NCI-H82 (cell line): Measurements from ENCODE around the gene CNP.
"Not testable (repeated sequence)": the region's sequence is repeated elsewhere in the genome, so short reads cannot be mapped to it uniquely, and the experiment has no call there.

Experiments
- DNase-seq: peaks from one replicate; lab custom pipeline; 2025; lab: John Stamatoyannopoulos, UW

Gene CNP

DNA sequence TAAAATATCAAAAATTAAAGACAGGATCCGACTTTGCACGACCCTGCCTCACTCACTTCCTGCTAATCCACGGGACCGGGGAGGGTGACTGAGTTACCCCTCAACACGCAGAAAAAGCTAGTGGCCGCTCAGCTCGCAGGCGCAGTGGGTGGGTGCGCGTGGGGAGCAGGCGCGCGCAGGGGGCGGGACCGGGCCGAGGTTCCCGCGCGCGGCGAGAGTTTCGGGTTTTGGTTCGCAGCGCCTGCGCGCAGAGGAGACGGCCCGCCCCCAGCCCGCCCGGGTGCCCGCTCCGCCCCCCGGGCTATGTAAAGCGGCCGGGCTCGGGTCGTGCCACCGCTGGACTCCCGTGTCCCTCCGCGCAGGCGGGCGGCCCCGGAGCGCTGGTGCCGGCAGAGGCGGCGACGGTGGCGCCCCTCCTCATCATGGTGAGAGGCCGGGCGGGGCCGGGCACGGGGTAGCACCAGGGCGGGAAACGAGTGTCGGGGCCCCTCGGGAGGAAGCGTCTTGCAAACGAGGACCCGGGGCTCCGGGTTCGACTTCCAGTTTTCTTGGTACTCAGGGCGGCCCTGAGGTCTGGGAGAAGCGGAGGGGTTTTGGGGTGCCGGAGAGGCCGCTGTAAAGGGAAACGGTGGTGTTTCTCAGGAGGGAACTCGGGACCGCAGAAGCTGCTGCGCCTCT is at the start of gene CNP:
CNP (plus strand) TSS at position 333 of the 678 bp plus-strand sequence; CDS start at position 423, 90 bp downstream.
- DNase-seq: peak; percentile 93

DNA sequence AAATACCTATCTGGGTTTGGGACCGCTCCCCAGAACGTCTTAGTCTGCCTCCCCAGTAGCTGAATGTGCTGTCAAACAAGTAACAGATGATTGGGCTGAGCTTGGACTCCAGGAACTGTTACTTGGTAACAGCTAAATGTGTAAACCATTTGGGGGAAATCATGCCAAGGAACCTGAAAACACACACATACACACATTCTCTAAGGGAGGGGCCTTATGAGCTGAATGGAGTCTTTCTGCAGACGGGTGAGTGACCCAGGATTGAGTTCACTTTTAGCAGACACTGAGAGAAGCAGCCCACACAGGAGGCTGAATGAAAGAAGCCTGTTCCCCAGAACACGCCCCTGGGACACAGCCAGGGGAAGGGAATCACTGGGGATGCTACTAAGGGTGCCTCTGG is 49.4 kb upstream of the CNP start:
- DNase-seq: no peak

DNA sequence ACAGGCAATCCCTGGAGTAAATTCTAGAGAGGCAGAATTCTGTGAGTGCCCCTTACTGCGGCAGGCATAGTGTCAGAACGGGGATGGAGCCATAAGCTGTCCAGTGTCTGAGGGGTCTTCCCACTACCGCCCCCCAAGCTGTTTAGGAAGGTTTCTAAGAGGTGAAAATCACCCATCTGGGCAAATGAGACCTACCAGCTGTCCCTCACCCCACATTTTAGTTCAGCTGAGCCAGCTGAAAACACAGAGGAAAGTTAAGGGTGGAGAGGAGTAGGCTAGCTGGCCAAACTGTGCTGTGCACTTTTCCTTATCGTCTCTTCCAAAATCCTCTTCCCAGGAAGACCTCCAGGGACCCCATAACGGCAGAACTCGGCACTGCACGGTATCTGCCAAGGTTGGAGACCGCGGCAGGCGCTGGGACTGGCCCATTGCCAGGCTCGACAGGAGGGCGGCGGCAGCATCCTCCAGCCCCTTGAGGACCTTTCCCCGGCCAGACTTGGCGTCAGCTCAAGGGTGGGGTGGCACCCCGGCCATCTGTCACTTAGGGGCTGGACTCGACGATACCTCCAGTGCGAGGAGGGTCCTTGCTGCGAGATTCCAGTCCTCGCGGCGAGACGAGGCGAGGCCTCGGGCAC is 48.8 kb upstream of the CNP start:
- peak; percentile 93 for DNase-seq

DNA sequence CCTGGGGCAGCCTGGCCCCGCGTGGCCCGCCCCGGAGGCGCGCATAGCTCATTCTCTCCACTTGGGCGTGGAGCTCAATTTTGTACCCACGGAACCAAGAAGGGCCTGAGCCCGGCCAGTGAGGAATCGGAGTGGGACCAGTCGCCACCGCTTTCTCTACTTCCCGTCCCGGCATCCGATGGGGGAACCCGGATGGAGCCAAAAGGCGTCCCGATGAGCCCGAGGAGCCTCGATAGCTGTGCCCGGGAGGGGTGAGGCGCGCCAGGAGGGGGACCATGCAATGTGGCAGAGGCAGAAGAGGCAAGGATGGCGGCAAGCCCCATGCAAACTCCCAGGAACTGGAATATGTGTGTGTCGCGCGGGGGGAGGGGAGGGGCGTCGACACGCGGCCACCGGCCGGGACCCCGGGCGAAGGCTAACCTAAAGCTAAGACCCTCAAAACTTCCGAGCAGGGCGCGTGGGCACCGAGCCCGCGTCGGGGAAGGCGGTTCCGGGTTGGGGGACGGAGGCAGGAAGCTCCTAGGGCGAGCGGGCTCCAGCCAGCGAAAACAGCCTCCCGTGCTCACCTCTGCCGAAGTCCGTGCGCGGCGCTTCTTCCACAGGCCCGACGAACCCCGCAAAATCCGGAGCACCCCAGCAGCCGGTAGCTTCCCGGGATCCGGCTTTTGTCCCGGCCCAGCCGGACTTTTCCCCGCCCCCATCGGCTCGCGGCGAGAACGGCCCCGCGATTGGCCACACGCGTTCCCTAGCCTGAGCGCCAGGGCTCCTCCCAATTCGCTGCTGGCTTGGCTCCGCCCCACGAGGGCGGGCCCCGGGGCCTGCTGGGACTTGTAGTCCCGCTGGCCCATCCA is 48.1 kb upstream of the CNP start, which contains the start of gene ACLY:
ACLY (minus strand) TSS at position 638 of the 851 bp plus-strand sequence. CDS start 5,078 bp downstream, outside the sequence.
- peak; percentile 73 for DNase-seq

DNA sequence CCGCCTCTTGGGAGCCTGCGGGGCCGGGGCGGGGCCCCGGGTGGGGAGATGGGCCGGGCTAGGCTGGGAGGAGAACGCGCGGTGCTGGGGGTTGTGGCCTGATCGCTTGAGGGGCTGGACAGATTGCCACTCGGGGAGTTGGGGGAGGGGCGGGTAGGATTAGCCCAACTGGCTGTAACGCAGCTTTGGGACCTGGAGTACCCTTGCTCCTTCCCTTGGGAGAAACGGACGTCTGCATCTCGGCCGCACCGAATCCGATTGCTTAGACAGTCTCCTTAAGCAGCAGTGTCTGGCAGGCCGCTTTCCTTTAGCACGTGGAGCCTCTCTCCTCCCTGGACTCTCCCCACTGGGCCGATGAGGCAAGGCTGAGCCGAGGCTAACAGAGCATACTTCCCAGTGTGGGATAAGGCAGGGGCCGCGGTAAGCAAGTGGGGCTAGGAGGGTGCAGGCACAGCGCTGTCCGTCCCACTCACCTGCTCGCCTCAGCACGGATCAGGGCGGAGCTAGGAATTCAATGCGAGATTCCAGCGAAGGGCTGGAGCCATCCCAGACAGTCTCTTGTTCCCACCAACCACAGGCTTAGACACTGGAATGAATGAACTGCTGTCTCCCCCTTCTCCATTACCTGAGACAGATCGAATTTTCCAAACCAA is 47.3 kb upstream of the CNP start:
- DNase-seq: peak; percentile 100

DNA sequence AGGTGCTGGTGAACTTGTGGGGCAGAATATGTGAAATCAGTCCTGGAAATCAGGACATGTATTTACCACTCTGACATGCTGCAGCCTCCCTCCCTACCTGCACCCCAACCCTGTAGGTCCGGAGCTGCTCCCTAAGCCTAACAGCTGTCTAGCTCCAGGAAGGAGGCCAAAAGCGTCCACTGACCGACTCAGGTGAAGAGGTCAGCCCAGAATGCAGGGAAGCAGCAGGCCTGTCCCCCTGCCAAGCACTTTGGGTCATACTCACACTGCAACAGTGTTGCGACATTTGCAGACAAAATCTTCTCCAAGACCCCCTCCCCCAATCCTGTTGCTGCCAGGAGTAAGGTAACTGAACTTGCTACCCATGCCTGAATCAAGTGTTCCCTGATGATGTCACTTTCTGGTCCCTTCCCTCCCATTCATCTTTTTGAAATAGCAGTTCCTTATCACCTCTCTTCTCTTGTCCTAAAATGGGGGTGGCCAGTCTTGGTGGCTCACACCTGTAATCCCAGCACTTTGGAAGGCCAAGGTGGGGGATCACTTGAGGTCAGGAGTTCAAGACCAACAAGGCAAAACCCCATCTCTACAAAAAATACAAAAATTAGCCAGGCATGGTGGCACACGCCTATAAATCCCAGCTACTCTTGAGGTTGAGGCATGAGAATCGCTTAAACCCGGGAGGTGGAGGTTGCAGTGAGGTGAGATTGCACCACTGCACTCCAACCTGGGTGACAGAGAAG is 46.6 kb upstream of the CNP start:
- peak; percentile 55 for DNase-seq

DNA sequence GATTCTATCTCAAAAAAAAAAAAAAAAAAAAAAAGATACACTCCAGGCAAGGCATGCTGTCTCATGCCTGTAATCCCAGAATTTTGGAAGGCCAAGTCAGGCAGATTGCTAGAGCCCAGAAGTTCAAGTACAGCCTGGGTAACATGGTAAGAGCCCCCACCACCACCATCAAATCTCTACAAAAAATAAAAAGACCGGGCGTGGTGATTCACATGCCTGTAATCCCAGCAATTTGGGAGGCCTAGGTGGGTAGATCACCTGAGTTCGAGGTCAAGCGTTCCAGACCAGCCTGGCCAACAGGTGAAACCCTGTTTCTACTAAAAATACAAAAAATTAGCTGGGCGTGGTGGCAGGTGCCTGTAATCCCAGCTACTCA is 46.0 kb upstream of the CNP start:
- no peak for DNase-seq

DNA sequence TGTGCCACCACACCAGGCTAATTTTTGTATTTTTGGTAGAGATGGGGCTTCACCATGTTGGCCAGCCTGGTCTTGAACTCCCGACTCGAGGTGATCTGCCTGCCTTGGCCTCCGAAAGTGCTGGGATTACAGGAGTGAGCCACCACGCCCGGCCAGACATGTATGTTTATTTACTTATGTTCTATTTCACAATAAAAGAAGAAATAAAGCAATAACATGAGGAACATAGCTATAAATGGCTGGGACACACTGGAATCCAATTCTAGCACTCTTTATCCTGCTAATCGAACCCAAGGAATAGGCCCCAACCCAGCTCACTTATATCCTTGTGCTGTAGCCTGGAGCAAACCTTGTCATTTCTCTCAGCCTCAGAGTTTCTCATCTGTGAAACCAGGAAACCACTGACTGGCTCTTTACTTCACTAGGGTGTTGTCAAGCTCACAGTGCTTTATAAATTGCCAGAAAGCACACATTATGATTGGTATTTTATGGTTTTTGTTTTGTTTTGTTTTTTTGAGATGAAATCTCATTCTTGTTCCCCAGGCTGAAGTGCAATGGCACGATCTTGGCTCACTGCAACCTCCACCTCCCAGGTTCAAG is 40.5 kb upstream of the CNP start:
- DNase-seq: no peak

DNA sequence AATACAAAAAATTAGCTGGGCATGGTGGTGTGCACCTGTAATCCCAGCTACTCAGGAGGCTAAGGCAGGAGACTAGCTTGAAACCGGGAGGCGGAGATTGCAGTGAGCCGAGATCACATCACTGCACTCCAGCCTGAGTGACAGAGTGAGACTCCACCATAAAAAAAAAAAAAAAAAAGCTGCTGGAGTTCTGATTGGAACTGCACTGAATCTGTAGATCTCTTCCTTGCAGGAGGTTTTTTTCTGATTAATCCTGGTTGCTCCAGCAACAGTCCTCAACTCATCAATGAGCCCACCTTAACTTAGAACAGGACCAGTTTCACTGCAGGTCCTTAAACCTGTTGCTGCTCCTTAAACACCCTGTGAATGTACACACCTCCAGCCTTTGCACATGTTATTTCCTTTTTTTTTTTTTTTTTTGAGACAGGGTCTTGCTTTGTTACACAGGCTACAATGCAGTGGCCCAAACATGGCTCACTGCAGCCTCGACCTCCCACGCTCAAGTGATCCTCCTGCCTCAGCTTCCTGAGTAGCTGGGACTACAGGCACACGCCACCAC is 37.8 kb upstream of the CNP start:
- DNase-seq: no peak

DNA sequence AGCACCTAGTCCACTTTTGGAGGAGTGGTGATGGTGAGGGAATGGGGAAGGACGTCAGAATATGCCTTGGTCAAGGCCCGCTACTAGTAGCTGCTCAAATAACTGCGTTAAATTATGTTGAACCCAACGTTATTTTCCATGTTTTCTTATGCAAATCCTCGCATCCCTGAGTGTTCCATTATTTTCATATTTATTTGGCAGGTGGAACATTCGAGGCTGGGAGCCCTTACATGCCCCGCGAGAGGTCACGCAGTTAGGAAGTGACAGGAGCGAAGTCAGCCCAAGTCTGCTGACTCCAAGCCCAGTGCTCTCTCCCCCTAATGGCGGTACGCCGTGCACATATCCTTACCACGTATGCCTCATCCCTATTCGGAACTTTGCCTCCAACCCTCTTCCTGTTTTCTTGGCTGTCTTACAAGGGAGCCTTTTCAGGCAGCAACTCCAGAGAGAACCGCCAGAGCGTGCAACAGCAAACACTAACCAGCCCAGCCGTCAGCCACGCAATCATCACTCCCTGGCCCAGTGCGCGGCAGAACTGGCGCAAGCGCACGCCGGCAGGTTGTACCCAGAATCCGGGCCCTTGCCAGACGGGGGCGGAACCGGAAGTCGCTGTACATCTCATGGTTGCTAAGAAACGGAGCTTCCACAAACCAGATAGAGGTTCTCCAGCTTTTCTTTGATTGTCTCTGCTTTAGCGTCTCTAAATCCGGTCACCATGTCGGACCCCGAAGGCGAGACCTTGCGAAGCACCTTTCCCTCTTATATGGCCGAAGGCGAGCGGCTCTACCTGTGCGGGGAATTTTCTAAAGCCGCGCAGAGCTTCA is 36.4 kb upstream of the CNP start, which contains the start of gene ODAD4:
ODAD4 (plus strand) TSS at position 609 of the 824 bp plus-strand sequence; CDS start at position 716, 107 bp downstream.
- peak; percentile 98 for DNase-seq

DNA sequence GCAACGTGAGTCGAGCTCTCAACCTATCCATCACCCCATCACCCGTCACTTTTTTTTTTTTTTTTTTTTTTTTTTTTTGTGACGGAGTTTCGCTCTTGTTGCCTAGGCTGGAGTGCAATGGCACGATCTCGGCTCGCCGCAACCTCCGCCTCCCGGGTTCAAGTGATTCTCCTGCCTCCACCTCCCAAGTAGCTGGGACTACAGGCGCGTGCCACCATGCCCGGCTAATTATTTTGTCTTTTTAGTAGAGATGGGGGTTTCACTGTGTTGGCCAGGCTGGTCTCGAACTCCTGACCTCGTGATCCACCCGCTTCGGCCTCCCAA is 35.8 kb upstream of the CNP start:
- not testable (repeated sequence) for DNase-seq

DNA sequence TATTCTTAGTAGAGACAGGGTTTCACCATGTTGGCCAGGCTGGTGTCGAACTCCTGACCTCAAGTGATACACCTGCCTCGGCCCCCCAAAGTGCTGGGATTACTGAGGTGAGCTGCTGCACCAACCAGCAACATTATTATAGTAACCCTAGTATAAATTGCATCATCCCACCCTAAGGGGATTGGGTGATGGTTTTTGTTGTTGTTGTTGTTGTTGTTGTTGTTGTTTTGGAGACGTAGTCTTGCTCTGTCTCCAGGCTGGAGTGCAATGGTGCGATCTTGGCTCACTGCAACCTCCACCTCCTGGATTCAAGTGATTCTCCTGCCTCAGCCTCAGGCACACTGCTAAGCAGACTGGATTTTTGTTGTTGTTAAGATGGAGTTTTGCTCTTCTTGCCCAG is 34.9 kb upstream of the CNP start:
- not testable (repeated sequence) for DNase-seq

DNA sequence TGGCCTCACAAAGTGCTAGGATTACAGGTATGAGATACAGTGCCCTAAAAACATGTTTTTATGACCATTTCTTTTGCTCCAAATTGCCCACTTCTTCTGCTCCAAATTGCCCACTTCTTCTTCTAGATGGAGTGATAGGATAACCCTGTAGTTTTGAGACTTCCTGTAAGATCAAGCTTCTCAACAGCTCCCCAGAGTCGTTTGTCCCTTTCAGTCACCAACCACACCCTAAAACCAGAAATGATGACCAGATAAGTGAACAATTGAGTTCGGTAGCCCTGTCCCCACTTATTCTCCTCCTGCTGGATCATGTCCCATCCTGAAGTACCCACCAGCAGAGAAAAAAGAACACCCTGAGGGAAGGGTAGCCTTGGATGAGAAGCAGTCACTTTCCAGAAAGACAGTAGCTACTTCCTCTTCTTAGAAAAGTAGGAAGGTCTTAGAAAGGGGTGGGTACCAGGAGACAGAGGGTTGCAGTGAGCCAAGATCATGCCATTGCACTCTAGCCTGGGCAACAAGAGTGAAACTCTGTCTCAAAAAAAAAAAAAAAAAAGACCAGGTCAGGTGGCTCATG is 33.7 kb upstream of the CNP start:
- no peak for DNase-seq

DNA sequence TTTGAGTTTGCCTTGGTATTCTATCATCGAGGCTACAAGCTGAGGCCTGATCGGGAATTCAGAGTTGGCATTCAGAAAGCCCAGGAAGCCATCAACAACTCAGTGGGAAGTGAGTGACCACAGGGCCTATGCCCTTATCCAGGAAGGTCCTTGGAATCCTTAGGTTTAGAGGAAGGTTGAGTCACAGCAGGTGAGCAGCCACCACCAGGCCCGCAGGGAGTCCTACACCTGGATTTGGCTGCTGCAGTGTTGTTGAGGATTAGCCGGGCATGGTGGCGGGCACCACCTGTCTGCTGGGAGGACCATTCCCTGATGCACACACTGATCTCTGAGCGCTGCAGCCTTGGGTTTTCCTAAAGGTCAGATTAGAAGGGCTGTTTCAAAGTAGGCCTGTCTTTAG is 31.0 kb upstream of the CNP start:
- DNase-seq: no peak

DNA sequence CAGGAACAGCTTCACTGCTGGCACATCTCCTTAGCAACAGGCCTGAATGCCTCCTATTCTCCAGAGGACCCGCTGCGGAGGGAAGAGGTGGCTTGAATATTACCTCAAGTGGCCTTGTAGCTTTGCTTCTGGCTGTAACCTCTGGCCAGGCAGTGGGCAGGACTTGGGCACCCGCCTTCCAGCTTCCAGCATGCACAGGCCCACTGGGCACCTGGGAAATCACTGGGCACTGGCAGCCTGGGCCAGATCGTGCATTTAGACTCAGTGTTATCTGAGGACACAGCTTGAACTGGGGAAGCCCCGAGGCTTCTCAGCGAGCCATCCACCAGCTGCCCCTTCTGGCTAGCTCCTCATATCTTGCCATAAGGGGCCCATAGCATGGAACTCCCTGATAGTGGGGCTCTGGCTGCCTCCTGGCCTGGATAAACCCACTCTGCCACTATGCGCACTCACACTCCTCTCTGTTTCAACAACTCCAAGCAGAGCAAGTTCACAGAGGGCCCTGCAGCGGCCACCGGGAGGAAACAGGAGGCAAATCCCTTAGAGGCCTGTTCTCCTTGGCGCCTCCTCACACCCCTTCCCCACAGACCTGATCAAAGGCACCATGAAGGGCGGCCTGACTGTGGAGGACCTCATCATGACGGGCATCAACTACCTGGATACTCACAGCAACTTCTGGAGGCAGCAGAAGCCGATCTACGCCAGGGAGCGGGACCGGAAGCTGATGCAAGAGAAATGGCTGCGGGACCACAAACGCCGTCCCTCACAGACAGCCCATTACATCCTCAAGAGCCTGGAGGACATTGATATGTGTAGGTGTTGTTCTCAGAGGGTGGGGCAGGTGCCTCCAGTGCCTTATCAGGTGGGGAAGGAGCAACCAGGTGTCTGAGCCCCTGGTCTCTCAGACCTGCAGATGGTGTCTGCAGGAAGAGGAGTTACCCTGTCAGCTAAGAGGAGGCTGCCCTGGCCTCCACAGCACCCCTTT is 28.3 kb upstream of the CNP start:
- peak; percentile 22 for DNase-seq

DNA sequence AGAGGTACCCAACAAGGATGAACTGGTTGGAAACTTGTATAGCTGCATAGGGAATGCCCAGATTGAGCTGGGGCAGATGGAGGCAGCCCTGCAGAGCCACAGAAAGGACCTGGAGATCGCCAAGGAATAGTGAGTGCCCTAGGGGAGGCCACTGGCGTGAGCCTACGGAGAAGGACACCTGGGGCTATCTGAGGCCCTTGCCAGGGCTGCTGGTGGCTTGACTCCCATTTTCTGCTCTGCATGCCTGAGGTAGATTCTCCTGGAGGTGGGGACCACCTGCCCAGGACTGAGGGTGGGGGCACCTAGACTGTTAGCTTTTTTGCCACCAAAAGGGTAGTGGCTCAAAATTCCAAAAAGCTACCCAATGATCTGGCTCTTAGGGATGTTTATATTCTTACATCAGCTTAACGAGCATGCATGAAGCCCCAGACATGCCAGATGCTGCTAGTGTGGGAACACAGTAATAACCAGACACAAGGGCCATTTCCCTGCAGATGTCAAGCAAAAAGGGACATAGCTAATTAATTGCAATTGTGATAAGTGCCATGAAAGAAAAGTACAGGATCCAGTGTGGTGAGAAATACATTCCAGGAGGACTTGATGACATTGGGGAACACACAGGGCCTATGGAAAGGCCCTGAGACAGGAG is 27.4 kb upstream of the CNP start:
- DNase-seq: peak; percentile 39

DNA sequence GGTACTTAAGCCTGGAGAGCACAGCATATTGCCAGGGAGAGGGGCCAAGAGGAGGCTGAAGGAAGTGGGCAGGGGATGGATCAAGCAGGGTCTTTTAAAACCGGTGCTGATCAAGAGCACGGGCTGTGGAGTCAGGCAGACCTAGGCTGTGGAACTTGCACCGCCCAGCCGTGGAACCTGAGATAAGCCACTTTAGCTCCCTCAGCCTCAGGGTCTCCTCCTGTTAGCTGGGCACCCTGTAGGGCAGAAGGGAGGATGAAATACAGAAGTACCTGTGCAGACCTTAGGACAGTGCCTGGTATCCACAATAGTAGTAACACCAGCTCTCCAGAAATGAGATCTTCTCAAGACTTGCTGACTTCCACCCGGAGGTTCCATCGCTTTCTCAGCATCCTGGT is 26.9 kb upstream of the CNP start:
- no peak for DNase-seq

DNA sequence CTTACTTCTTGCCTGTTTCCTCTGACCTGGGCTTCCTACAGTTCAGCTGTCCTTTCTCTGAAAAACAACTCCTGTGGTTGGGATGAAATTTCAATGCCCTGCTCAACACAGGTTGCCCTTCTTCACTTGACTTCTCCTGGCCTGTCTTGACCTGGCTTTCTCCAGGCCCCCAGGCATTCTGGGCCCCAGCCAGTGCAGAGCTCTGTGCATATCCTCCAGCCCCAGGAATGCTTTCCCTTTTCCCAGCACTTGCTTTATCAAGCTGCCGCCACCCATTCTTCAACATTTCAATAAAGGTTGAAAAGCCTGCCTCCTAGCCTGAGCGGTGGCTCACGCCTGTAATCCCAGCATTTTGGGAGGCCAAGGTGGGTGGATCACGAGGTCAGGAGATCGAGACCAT is 25.4 kb upstream of the CNP start:
- DNase-seq: no peak
